ENCODE measurements around the gene BST1.

DNA sequence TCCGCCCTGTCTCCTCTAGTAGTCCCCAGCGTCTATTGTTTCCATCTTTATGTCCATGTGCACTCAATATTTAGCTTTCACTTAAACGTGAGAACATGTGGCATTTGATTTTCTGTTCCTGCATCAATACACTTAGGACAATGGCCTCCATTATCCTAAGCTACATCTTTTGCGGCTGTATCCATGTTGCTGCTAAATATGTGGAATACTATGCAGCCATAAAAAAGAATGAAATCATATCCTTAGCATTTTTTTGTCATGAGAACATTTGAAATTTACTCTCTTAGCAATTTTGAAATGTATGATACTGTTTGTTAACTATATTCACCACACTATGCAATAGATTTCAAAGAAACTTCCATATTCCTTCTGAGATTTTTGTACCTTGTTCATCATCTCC is 55.4 kb downstream of the BST1 start:
- no peak for TF ChIP-seq POLR2AphosphoS5 (IDR thresholded peaks at IDR 0.05; ENCODE audit: low read depth, low read length)
- TF ChIP-seq, protein P1, sequence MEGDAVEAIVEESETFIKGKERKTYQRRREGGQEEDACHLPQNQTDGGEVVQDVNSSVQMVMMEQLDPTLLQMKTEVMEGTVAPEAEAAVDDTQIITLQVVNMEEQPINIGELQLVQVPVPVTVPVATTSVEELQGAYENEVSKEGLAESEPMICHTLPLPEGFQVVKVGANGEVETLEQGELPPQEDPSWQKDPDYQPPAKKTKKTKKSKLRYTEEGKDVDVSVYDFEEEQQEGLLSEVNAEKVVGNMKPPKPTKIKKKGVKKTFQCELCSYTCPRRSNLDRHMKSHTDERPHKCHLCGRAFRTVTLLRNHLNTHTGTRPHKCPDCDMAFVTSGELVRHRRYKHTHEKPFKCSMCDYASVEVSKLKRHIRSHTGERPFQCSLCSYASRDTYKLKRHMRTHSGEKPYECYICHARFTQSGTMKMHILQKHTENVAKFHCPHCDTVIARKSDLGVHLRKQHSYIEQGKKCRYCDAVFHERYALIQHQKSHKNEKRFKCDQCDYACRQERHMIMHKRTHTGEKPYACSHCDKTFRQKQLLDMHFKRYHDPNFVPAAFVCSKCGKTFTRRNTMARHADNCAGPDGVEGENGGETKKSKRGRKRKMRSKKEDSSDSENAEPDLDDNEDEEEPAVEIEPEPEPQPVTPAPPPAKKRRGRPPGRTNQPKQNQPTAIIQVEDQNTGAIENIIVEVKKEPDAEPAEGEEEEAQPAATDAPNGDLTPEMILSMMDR (IDR thresholded peaks at IDR 0.05) = no peak
